CD4-positive, alpha-beta T cell (primary cell): ENCODE results near the gene C2CD4D. TPM values are rescaled to one million over a fixed set of nuclear protein-coding genes. Genes with fewer than 3 reads are reported as not detected.
A peak's percentile ranks its signal among the peaks of the same experiment; 100 is the strongest.

ENCODE experiments used
- ATAC-seq: fragments of 200-7000 bp; cut with Tn5 transposase; one replicate; pipeline ENCODE4 v1.10.0; 2022; ENCODE audit warnings: mild to moderate bottlenecking; ENCODE audit not compliant: poor library complexity
- CTCF ChIA-PET: fragments of 350-600 bp; sonication (Branson Sonifier 250); formaldehyde crosslinking; loops from one replicate; lab custom pipeline; 2021; ENCODE audit warnings: antibody characterized with exemption, inconsistent platforms; lab: Charles Lee
- POLR2A ChIA-PET: fragments of 350-600 bp; sonication (Branson Sonifier 250); formaldehyde crosslinking; loops from one replicate; lab custom pipeline; 2021; ENCODE audit warnings: antibody characterized with exemption, inconsistent platforms; lab: Charles Lee
- DNase-seq, 14 experiments: peaks; one replicate each; pipeline ENCODE4 v3.0.0-alpha.2; 2013 to 2020; ENCODE audit warnings: mixed read lengths in 2 of 14
- H3K27ac ChIP-seq, 2 donors: one replicate each; pipeline versions ENCODE4 v1.5.1 to v1.7.0; 2013; ENCODE audit warnings: low read length in 2 of 2, low read depth in 1 of 2, mild to moderate bottlenecking in 1 of 2
- H3K27me3 ChIP-seq, 2 experiments: 1 replicate in 1 of 2; 2 replicates in 1 of 2; pipeline versions ENCODE4 v1.6.1 to v1.7.0; 2013; ENCODE audit warnings: low read length in 2 of 2, control low read depth in 1 of 2, mild to moderate bottlenecking in 1 of 2, moderate library complexity in 1 of 2; ENCODE audit not compliant: insufficient read depth in 2 of 2, control insufficient read depth in 1 of 2
- H3K36me3 ChIP-seq: one replicate; pipeline ENCODE4 v1.6.1; 2013; ENCODE audit warnings: low read length, control low read depth; ENCODE audit not compliant: insufficient read depth
- H3K4me1 ChIP-seq: one replicate; pipeline ENCODE4 v1.6.1; 2013; ENCODE audit warnings: low read length, control low read depth; ENCODE audit not compliant: insufficient read depth
- H3K4me3 ChIP-seq: one replicate; pipeline ENCODE4 v1.5.1; 2013; ENCODE audit warnings: mild to moderate bottlenecking, low read length, moderate library complexity
- H3K9me3 ChIP-seq, 2 experiments: 1 replicate in 1 of 2; 2 replicates in 1 of 2; pipeline versions ENCODE4 v1.6.1 to v1.7.0; 2013; ENCODE audit warnings: low read length in 2 of 2, mild to moderate bottlenecking in 2 of 2, control low read depth in 1 of 2, moderate library complexity in 1 of 2; ENCODE audit not compliant: control insufficient read depth in 1 of 2, insufficient read depth in 1 of 2
- H3K27ac Mint-ChIP-seq: one replicate; pipeline ENCODE4 v1.8.0; 2020; ENCODE audit warnings: mixed read lengths
- H3K27me3 Mint-ChIP-seq: one replicate; pipeline ENCODE4 v1.8.0; 2021; ENCODE audit warnings: mixed read lengths
- H3K36me3 Mint-ChIP-seq: one replicate; pipeline ENCODE4 v1.8.0; 2021; ENCODE audit warnings: low read depth, mixed read lengths
- H3K4me1 Mint-ChIP-seq: one replicate; pipeline ENCODE4 v1.8.0; 2021; ENCODE audit warnings: low read depth, mixed read lengths
- H3K4me3 Mint-ChIP-seq: one replicate; pipeline ENCODE4 v1.8.0; 2020; ENCODE audit warnings: mild to moderate bottlenecking, mixed read lengths
- H3K9me3 Mint-ChIP-seq: one replicate; pipeline ENCODE4 v1.8.0; 2020; ENCODE audit warnings: mixed read lengths
- CTCF ChIP-seq: fragments of 200-600 bp; IDR thresholded peaks from one replicate; pipeline ENCODE4 v1.8.0; 2022; ENCODE audit warnings: antibody characterized with exemption, mild to moderate bottlenecking
- intact Hi-C, 2 experiments: fragments of 100-400 bp; cut with DNase I in 1 of 2; cut with micrococcal nuclease in 1 of 2; formaldehyde crosslinking; loops; one replicate each; pipeline versions ENCODE4 v1.15.1 to v1.9.0; 2023 to 2025; cut with DNase I, micrococcal nuclease
- total RNA-seq, 174 experiments: library from RNA in 2 of 174; stranded (reverse) in 2 of 174; gene quantifications; one replicate each; pipeline ENCODE4 v1.2.3 and lab custom pipeline; 2021 to 2026

C2CD4D gene
- total RNA-seq, 2 experiments from 2014 or later, result 0.75 to 0.88 TPM

GRCh38 chr1:151823175-151823574 lies 16.4 kb downstream of the C2CD4D start:
- peaks cover 91% of the 10 kb centered on the region for H3K4me1 ChIP-seq
- intact Hi-C loops, result no loop called here
- TF ChIP-seq CTCF, result no peak
- H3K27ac Mint-ChIP-seq, result peak overlapping the region; percentile 75
- ChIA-PET CTCF (interaction anchor here (1.5 kb wide), 1 partner anchor 11 kb away, joined by 5 read pairs; no protein-coding TSS in a partner anchor), POLR2A (interaction anchor here (1.0 kb wide), 1 partner anchor 11 kb away, joined by 3 read pairs; no protein-coding TSS in a partner anchor)
- no peaks in the 10 kb centered on the region for H3K9me3 Mint-ChIP-seq
- no peaks in the 10 kb centered on the region for H3K36me3 ChIP-seq
- ATAC-seq (no peak), DNase-seq (no peak)
- peak overlapping the region; percentile 37 to 57 for H3K27ac ChIP-seq
- no peaks in the 10 kb centered on the region for H3K9me3 ChIP-seq
- H3K4me3 Mint-ChIP-seq, result peak overlapping the region; percentile 59
- peak overlapping the region; percentile 59 for H3K4me3 ChIP-seq
- H3K4me1 Mint-ChIP-seq, result peaks cover 74% of the 10 kb centered on the region
- H3K36me3 Mint-ChIP-seq, result no peaks in the 10 kb centered on the region
- no peaks in the 10 kb centered on the region for H3K27me3 Mint-ChIP-seq
- no peaks in the 10 kb centered on the region for H3K27me3 ChIP-seq

GRCh38 chr1:151822404-151822803 lies 17.2 kb downstream of the C2CD4D start:
- ChIA-PET CTCF (no interaction called here), POLR2A (interaction anchor here (0.7 kb wide), 1 partner anchor 14 kb away, joined by 4 read pairs; no protein-coding TSS in a partner anchor)
- TF ChIP-seq CTCF, result no peak
- Mint-ChIP-seq H3K27ac (peak overlapping the region; percentile 75), H3K4me3 (peak overlapping the region; percentile 59), H3K9me3 (no peaks in the 10 kb centered on the region), H3K4me1 (peaks cover 74% of the 10 kb centered on the region), H3K27me3 (no peaks in the 10 kb centered on the region), H3K36me3 (no peaks in the 10 kb centered on the region)
- H3K27me3 ChIP-seq, result no peaks in the 10 kb centered on the region
- peak overlapping the region; percentile 59 for H3K4me3 ChIP-seq
- H3K9me3 ChIP-seq, result no peaks in the 10 kb centered on the region
- intact Hi-C loops, result no loop called here
- no peaks in the 10 kb centered on the region for H3K36me3 ChIP-seq
- peaks cover 91% of the 10 kb centered on the region for H3K4me1 ChIP-seq
- peak in 2 of 14 experiments; percentile 48 to 59 for DNase-seq
- ATAC-seq, result no peak
- H3K27ac ChIP-seq, result peak overlapping the region; percentile 37 to 57

- no peaks in the 10 kb centered on the region for H3K27me3 ChIP-seq
- TF ChIP-seq CTCF, result no peak
- Mint-ChIP-seq H3K27me3 (no peaks in the 10 kb centered on the region), H3K4me1 (peaks cover 79% of the 10 kb centered on the region), H3K36me3 (no peaks in the 10 kb centered on the region), H3K27ac (peak overlapping the region; percentile 75), H3K9me3 (no peaks in the 10 kb centered on the region), H3K4me3 (peak overlapping the region; percentile 45)
- peak overlapping the region; percentile 13 for H3K4me3 ChIP-seq
- ChIA-PET CTCF (interaction anchor here (0.9 to 1.4 kb wide), 2 partner anchors 31 to 637 kb away, joined by 3 read pairs; partner anchors contain the start of gene TDRKH), POLR2A (interaction anchor here (1.1 to 1.9 kb wide), 4 partner anchors 9 to 31 kb away, joined by 3 to 12 read pairs (median 6); partner anchors contain the start of genes C2CD4D and TDRKH)
- H3K4me1 ChIP-seq, result peaks cover 91% of the 10 kb centered on the region
- no peak for ATAC-seq
- intact Hi-C loops, result no loop called here
- H3K27ac ChIP-seq, result peak overlapping the region; percentile 1 to 37
- peak in 3 of 14 experiments; percentile 43 to 58 (median 49) for DNase-seq
- no peaks in the 10 kb centered on the region for H3K9me3 ChIP-seq
- H3K36me3 ChIP-seq, result no peaks in the 10 kb centered on the region
These were observed 18.7 kb downstream of the C2CD4D start for GRCh38 chr1:151820940-151821339.
